SK-N-SH (cell line): ENCODE results near the gene NKAIN4.

Source experiments
- GABPA ChIP-seq: IDR thresholded peaks from 2 replicates; pipeline ENCODE4 v1.4.0; 2012; ENCODE audit warnings: low read depth, mild to moderate bottlenecking
- RCOR1 ChIP-seq: fragments of 150-350 bp; IDR thresholded peaks from 2 replicates; pipeline ENCODE4 v1.6.1; 2017; ENCODE audit warnings: antibody characterized with exemption, low read length
- RXRA ChIP-seq: IDR thresholded peaks from 2 replicates; pipeline ENCODE4 v1.4.0; 2012; ENCODE audit warnings: low read depth, mild to moderate bottlenecking, borderline replicate concordance

DNA sequence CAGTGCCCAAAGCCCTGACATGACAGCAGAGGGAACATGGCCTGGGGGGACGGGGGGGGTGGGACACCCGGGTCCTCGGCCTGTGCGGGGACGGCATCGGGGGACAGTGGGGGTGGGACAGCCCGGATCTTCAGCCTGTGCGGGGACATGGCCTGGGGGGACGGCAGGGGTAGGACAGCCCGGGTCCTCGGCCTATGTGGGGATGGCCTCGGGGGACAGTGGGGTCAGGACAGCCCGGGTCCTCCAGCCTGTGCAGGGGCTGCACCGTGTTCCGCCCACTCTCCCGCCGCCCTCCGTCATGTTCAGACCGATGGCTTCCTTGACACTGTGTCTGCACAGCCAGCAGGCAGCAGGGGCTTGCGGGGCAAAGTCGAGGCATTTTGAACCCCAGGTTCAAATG lies 11.5 kb downstream of the NKAIN4 start:
- TF ChIP-seq RXRA (no peak), RCOR1 (no peak), GABPA (no peak)
